Stimulated activated CD4-positive, alpha-beta T cell treated with anti-CD3 and anti-CD28 coated beads, Interleukin-1b, Interleukin-23, amount 100 ng/mL, for 24 hours (primary cell): ENCODE data around the gene LPP.

ENCODE experiments used
- DNase-seq, 4 experiments: peaks; one replicate each; pipeline ENCODE4 v3.0.0-alpha.2; 2020; ENCODE audit warnings: low read depth in 4 of 4, low spot score in 1 of 4

The LPP gene

DNA sequence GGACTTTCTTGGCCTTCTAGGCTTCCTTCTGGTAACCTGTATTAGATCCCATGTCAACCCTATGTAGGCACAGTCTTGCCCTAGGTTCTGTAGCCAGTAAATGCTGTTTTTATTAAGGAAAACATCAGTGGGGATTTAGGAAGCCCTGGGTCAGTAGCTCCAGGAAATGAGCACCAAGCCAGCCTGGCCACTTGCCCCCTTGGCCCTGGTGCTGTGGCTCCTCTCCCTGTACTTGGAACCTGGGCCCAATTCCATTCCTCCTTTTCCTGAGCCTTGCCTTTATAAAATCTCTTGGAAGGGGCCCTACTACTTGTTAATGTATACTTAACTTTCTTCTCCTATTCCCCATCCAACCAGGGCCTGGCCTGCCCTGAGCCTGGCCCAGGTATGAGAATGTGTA is 774.0 kb downstream of the LPP start:
- no peak for DNase-seq

- no peak for DNase-seq
These were observed 775.2 kb downstream of the LPP start for GRCh38 chr3:188929137-188929536.

DNA sequence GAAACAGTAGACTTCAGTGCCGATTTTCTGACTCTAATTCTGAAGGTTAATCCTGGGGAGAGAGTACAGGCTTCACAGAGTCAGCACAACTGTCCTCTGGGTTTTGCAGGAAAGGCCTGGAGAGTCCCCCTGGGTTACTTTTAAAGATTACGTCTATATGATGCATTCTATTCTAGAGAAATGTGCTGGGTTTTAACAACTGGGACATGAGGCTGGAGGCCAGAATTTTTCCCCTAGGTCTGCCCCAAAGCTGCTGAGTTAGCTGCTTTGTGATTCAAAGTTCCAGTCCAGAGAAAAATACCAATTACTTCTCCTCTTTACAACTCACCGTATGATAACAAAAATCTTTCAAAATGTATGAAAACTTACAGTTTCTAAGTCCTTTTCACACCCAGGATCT is 777.1 kb downstream of the LPP start:
- DNase-seq = no peak

DNA sequence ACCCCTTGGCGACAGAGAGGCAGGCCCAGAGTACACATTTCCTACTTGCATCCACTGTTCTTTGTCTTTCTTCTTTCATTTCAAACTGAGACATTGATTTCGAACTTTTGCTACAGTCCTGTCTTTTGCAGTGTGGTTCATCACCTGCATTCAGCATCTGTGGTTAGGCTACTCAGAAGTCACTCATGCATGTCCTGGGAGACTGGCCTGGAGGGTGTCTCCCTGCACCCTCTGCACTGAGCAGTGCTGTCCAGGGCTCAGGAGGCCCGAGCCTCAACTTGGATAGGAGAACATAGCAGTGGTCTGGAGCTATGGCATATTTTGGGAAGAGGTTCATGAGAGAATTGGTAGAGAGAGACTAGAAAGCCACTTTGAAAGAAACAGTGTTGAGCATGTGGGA is 777.6 kb downstream of the LPP start:
- DNase-seq = no peak

GRCh38 chr3:188934989-188935388 is 781.0 kb downstream of the LPP start:
- no peak for DNase-seq

DNA sequence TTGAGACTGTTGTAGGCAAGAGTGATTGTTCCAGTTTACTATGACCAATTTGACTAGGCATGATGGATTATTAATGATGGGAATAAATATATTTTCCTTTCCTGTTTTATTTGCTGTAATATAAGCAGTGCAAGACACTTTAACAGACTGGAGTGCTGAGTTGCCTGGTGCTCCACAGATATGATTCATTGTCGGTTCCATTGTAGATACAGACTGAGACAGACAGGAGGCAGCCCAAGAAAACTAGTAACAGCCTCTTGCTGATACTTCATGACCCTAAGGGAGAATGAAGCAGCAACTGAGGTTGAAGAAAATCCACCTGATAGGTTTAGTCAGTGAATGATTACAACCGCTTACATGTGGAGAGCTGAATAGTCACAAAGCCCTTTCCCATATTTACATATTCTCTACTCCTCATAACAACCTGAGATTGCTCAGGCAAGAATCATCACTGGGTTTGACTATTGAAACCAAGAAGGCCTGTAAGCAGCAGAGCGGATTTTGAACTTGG is 782.7 kb downstream of the LPP start:
- DNase-seq = no peak

DNA sequence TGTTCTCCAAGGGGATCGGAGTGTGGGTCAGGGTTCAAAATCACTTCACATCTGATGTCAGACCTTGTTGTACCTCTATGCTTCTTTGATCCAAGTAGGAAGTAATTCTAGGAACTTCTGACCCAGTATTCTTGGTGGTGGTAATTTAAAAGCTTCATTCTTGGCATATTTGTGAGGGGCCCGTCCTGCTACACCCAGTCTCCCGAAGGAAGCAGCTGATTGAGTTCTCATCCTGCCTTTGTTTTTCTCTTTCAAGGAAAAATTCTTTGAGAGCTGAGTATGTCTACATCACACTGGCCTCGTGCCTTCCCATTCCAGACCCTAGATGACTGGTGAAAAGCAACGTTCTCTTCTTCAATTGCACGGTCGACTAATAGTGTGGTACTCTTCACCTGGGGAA is 783.4 kb downstream of the LPP start:
- no peak for DNase-seq

GRCh38 chr3:188938999-188939398 is 785.0 kb downstream of the LPP start:
- DNase-seq = no peak

DNA sequence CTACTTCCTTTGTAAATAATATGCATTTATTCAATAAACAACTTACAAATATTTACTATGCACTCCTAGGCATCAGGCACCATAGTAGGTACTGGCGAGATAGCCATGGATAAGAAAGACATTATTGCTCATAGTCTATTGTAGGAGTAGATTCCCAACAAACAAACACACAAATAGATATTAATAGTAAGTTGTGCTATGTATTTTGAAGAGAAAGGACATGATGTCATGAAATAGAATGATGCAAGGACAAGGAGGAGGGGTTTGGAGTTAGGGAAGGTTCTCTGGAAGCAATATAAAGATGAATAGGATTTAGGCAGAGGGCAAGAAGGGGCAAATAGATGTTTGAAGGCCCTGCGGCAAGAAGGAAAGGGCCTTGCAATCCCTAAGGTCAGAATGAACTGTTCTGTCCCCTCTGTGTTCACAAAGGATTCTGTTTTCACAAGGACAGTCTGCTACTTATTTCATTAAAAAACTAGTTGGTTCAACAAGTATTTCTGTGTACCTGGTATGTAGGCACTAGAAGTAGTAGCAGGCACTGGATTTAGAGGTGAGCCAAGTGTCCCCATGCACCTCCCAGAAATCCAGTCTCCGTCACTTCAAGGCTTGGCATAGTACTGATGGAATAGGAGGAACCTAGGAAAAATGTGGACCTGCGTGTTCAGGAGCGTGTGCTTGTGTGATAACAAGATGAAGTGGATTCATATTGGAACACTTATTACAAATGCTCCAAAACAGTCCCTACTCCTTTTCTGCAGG is 786.0 kb downstream of the LPP start:
- no peak for DNase-seq
